ENCODE data around the gene ENOX2.

DNA sequence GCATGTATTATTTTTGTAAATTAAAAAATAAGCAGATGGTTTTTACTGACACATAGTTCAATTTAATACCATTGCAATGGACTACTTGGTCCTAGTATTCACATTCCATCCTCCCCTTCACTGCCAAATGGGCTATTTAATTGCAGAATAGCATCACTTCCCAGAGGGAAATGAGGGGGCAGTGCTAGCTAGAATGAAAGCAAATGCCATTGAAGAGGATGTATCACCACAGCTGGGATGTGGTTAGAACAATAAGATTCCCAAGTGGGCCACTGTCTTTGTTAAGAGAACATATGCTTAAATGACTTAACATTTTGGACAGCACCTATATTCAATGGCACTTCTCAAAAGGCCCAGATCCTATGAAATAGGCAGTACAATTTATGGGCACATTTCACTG is 276.5 kb downstream of the ENOX2 start:
- TF ChIP-seq, protein P1, sequence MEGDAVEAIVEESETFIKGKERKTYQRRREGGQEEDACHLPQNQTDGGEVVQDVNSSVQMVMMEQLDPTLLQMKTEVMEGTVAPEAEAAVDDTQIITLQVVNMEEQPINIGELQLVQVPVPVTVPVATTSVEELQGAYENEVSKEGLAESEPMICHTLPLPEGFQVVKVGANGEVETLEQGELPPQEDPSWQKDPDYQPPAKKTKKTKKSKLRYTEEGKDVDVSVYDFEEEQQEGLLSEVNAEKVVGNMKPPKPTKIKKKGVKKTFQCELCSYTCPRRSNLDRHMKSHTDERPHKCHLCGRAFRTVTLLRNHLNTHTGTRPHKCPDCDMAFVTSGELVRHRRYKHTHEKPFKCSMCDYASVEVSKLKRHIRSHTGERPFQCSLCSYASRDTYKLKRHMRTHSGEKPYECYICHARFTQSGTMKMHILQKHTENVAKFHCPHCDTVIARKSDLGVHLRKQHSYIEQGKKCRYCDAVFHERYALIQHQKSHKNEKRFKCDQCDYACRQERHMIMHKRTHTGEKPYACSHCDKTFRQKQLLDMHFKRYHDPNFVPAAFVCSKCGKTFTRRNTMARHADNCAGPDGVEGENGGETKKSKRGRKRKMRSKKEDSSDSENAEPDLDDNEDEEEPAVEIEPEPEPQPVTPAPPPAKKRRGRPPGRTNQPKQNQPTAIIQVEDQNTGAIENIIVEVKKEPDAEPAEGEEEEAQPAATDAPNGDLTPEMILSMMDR (IDR thresholded peaks at IDR 0.05; ENCODE audit: low read depth, low read length, poor library complexity, severe bottlenecking), result no peak
- TF ChIP-seq EZH2phosphoT487 (IDR thresholded peaks at IDR 0.05; ENCODE audit: borderline replicate concordance, low read length), result no peak
